ENCODE results near the gene IL1RAP. TPM values are rescaled to one million over a fixed set of nuclear protein-coding genes. Genes with fewer than 3 reads are reported as not detected.

Gene IL1RAP
- total and polyA plus RNA-seq, 2 experiments from 2014 or later = 14.6 to 46.5 TPM

DNA sequence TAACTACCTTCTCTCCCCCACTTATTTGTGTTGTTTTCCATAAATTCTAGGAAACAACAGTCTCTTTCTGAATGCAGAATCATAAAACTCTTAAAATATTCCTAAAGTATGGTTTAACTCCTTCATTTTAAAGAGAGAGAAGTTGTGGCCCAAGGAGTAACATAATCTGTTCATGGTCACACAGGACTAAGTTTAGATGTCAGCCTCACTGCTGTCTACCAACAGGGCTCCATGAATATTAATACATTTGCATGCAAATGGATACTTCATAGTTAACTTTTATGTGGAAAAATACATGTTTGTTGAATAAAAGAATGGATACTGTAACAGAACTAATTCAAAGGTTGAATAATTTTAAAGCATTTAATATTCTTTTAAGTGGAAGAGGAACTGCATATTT is 18.5 kb upstream of the IL1RAP start:
- no peaks in the 10 kb centered on the region for H3K4me1 ChIP-seq (ENCODE audit: insufficient read depth)
- H3K27ac ChIP-seq = no peak overlapping the region
- H3K36me3 ChIP-seq (replicated peaks; ENCODE audit: insufficient read depth, low read depth) = no peaks in the 10 kb centered on the region
- no peaks in the 10 kb centered on the region for H3K79me2 ChIP-seq
- no peaks in the 10 kb centered on the region for H3K27me3 ChIP-seq
- no peak for TF ChIP-seq EZH2phosphoT487 (IDR thresholded peaks at IDR 0.05; ENCODE audit: low read depth, severe bottlenecking, unreplicated experiment)
- TF ChIP-seq, protein P1, sequence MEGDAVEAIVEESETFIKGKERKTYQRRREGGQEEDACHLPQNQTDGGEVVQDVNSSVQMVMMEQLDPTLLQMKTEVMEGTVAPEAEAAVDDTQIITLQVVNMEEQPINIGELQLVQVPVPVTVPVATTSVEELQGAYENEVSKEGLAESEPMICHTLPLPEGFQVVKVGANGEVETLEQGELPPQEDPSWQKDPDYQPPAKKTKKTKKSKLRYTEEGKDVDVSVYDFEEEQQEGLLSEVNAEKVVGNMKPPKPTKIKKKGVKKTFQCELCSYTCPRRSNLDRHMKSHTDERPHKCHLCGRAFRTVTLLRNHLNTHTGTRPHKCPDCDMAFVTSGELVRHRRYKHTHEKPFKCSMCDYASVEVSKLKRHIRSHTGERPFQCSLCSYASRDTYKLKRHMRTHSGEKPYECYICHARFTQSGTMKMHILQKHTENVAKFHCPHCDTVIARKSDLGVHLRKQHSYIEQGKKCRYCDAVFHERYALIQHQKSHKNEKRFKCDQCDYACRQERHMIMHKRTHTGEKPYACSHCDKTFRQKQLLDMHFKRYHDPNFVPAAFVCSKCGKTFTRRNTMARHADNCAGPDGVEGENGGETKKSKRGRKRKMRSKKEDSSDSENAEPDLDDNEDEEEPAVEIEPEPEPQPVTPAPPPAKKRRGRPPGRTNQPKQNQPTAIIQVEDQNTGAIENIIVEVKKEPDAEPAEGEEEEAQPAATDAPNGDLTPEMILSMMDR (IDR thresholded peaks at IDR 0.05; ENCODE audit: poor library complexity) = no peak
- no peak for TF ChIP-seq EZH2 (IDR thresholded peaks at IDR 0.05; ENCODE audit: borderline replicate concordance)
- H3K4me3 ChIP-seq = no peak overlapping the region
- no peak overlapping the region for H3K4me2 ChIP-seq
- no peaks in the 10 kb centered on the region for H3K9me3 ChIP-seq (ENCODE audit: low read depth)
- no peak overlapping the region for H2AFZ ChIP-seq
- no peaks in the 10 kb centered on the region for H3K9me2 ChIP-seq (replicated peaks; ENCODE audit: insufficient read depth)
- no peak for DNase-seq (ENCODE audit: low spot score)
- no peaks in the 10 kb centered on the region for H4K20me1 ChIP-seq (ENCODE audit: insufficient read depth, poor library complexity, severe bottlenecking)

DNA sequence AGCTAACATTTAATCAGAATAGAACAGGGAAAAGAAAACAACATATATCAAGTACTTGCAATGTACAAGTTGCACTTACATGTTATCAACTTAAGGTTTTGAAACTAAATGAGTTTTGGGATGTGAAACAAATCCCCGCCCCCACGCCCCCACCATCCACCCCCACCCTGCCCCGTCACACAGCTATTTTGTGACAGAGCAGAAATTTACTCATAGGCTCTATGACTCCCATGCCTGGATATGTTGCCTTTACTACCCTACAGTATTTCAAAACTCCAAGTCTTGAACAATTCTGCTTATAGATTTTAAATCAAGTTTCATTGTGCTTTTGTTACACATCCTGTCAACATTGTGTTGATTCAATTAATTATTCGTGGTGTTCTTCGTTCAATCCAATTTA is 18.1 kb upstream of the IL1RAP start:
- no peak for DNase-seq (ENCODE audit: low spot score)
- H4K20me1 ChIP-seq (ENCODE audit: insufficient read depth, poor library complexity, severe bottlenecking) = no peaks in the 10 kb centered on the region
- H3K4me2 ChIP-seq = no peak overlapping the region
- H3K79me2 ChIP-seq = no peaks in the 10 kb centered on the region
- TF ChIP-seq EZH2 (IDR thresholded peaks at IDR 0.05; ENCODE audit: borderline replicate concordance) (no peak), EZH2phosphoT487 (IDR thresholded peaks at IDR 0.05; ENCODE audit: low read depth, severe bottlenecking, unreplicated experiment) (no peak)
- TF ChIP-seq, protein P1 (IDR thresholded peaks at IDR 0.05; ENCODE audit: poor library complexity) = no peak
- WGBS (ENCODE audit: low lambda C conversion rate, missing lambda C conversion rate) = 87% methylated on average over 5 of the region's 5 CpGs
- H3K27me3 ChIP-seq = no peaks in the 10 kb centered on the region
- H3K4me1 ChIP-seq (ENCODE audit: insufficient read depth) = no peaks in the 10 kb centered on the region
- H2AFZ ChIP-seq = no peak overlapping the region
- H3K4me3 ChIP-seq = no peak overlapping the region
- no peak overlapping the region for H3K27ac ChIP-seq
- H3K9me2 ChIP-seq (replicated peaks; ENCODE audit: insufficient read depth) = no peaks in the 10 kb centered on the region
- H3K9me3 ChIP-seq (ENCODE audit: low read depth) = no peaks in the 10 kb centered on the region
- no peaks in the 10 kb centered on the region for H3K36me3 ChIP-seq (replicated peaks; ENCODE audit: insufficient read depth, low read depth)

DNA sequence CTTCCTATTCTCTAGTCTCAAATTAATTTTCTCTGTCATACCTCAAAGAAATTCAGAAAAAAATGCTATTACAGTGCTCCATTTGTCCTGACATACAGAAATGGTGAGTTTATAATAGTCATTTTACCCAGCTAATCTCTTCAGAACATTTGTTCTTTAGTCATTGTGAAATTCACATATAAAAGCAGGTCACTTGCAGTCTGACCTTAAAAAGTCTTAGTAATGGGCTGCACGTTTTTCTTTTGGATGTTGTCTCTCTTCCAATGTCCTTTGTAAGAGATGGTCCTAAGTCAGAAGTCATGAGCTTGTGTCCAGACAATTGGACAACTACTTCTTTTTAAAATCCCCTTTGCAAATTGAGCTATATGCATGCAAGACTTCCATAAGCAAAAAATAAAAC is 17.0 kb upstream of the IL1RAP start:
- Histone ChIP-seq H3K4me2 (no peak overlapping the region), H3K4me1 (ENCODE audit: insufficient read depth) (no peaks in the 10 kb centered on the region), H3K9me3 (ENCODE audit: low read depth) (no peaks in the 10 kb centered on the region), H3K27me3 (no peaks in the 10 kb centered on the region), H3K9me2 (replicated peaks; ENCODE audit: insufficient read depth) (no peaks in the 10 kb centered on the region), H3K4me3 (no peak overlapping the region), H3K79me2 (no peaks in the 10 kb centered on the region), H3K36me3 (replicated peaks; ENCODE audit: insufficient read depth, low read depth) (no peaks in the 10 kb centered on the region), H3K27ac (no peak overlapping the region), H4K20me1 (ENCODE audit: insufficient read depth, poor library complexity, severe bottlenecking) (no peaks in the 10 kb centered on the region), H2AFZ (no peak overlapping the region)
- 35% methylated on average over 1 of the region's 1 CpG for WGBS (ENCODE audit: low lambda C conversion rate, missing lambda C conversion rate)
- DNase-seq (ENCODE audit: low spot score) = no peak
- TF ChIP-seq EZH2phosphoT487 (IDR thresholded peaks at IDR 0.05; ENCODE audit: low read depth, severe bottlenecking, unreplicated experiment) (no peak), EZH2 (IDR thresholded peaks at IDR 0.05; ENCODE audit: borderline replicate concordance) (no peak)
- TF ChIP-seq, protein P1 (IDR thresholded peaks at IDR 0.05; ENCODE audit: poor library complexity) = no peak

DNA sequence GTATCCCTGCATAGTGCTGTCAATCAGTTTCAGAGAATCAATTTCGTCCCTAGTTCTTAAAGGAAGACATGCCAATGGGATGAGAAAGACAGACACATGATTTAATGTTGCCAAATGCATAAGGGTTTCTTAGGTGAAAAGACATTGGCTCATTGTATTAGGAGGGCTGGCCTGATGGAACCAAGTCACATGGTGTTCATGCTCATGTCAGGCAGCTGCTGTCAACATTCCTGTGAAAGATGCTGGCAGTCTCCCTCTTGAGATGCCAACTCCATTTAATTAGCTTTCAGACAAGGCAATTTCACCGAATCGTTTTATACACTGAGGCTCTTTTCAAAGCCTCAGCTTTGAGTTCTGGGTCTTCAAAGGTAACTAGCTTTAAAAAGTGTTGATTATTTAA is 16.1 kb upstream of the IL1RAP start:
- H3K9me2 ChIP-seq (replicated peaks; ENCODE audit: insufficient read depth) = no peaks in the 10 kb centered on the region
- DNase-seq (ENCODE audit: low spot score) = no peak
- H3K4me3 ChIP-seq = no peak overlapping the region
- H3K4me2 ChIP-seq = no peak overlapping the region
- WGBS (ENCODE audit: low lambda C conversion rate, missing lambda C conversion rate) = 90% methylated on average over 3 of the region's 3 CpGs
- no peaks in the 10 kb centered on the region for H3K79me2 ChIP-seq
- no peaks in the 10 kb centered on the region for H3K27me3 ChIP-seq
- no peaks in the 10 kb centered on the region for H3K9me3 ChIP-seq (ENCODE audit: low read depth)
- TF ChIP-seq, protein P1 (IDR thresholded peaks at IDR 0.05; ENCODE audit: poor library complexity) = no peak
- TF ChIP-seq EZH2 (IDR thresholded peaks at IDR 0.05; ENCODE audit: borderline replicate concordance) (no peak), EZH2phosphoT487 (IDR thresholded peaks at IDR 0.05; ENCODE audit: low read depth, severe bottlenecking, unreplicated experiment) (no peak)
- H3K36me3 ChIP-seq (replicated peaks; ENCODE audit: insufficient read depth, low read depth) = no peaks in the 10 kb centered on the region
- H3K27ac ChIP-seq = no peak overlapping the region
- H4K20me1 ChIP-seq (ENCODE audit: insufficient read depth, poor library complexity, severe bottlenecking) = no peaks in the 10 kb centered on the region
- no peaks in the 10 kb centered on the region for H3K4me1 ChIP-seq (ENCODE audit: insufficient read depth)
- H2AFZ ChIP-seq = no peak overlapping the region

Data from hepatocyte (in vitro differentiated cells).